Activated T-cell treated with anti-CD3 and anti-CD28 coated beads for 48 hours (primary cell): Measurements from ENCODE around the gene SOX6.

ENCODE experiments used
- DNase-seq: peaks from one replicate; pipeline ENCODE4 v3.0.0-alpha.2; 2020; ENCODE audit warnings: low read depth

SOX6 gene

GRCh38 chr11:16364254-16364653, 7.9 kb upstream of the SOX6 start:
- no peak for DNase-seq

- no peak for DNase-seq
These were observed 7.4 kb upstream of the SOX6 start for GRCh38 chr11:16363706-16364105.

- DNase-seq, result no peak
These were observed 4.9 kb upstream of the SOX6 start for GRCh38 chr11:16361108-16361865.

- DNase-seq, result no peak
These were observed 3.0 kb upstream of the SOX6 start for GRCh38 chr11:16359369-16359768.

- DNase-seq, result no peak
These were observed 2.4 kb upstream of the SOX6 start for GRCh38 chr11:16358726-16359125.

GRCh38 chr11:16357775-16358174, 1.4 kb upstream of the SOX6 start:
- DNase-seq, result no peak

GRCh38 chr11:16356761-16357393, 531 bp upstream of the SOX6 start:
- no peak for DNase-seq

GRCh38 chr11:16352707-16353106, 3.6 kb downstream of the SOX6 start:
- no peak for DNase-seq

GRCh38 chr11:16350125-16350524, 6.2 kb downstream of the SOX6 start:
- no peak for DNase-seq

- no peak for DNase-seq
These were observed 8.2 kb downstream of the SOX6 start for GRCh38 chr11:16347928-16348685.

- no peak for DNase-seq
These were observed 9.4 kb downstream of the SOX6 start for GRCh38 chr11:16346975-16347374.

GRCh38 chr11:16341853-16342252, 14.5 kb downstream of the SOX6 start:
- no peak for DNase-seq

GRCh38 chr11:16338393-16338792, 18.0 kb downstream of the SOX6 start:
- DNase-seq, result no peak

- no peak for DNase-seq
These were observed 18.7 kb downstream of the SOX6 start for GRCh38 chr11:16337421-16338213.

GRCh38 chr11:16336721-16337120, 19.6 kb downstream of the SOX6 start:
- DNase-seq, result no peak

GRCh38 chr11:16336204-16336603, 20.1 kb downstream of the SOX6 start:
- no peak for DNase-seq

GRCh38 chr11:16335236-16335962, 20.9 kb downstream of the SOX6 start:
- no peak for DNase-seq

- no peak for DNase-seq
These were observed 29.6 kb downstream of the SOX6 start for GRCh38 chr11:16326679-16327297.

- no peak for DNase-seq
These were observed 34.2 kb downstream of the SOX6 start for GRCh38 chr11:16322190-16322589.

GRCh38 chr11:16321148-16321547, 35.2 kb downstream of the SOX6 start:
- no peak for DNase-seq

- DNase-seq, result no peak
These were observed 38.0 kb downstream of the SOX6 start for GRCh38 chr11:16318320-16318719.
